Astrocyte (in vitro differentiated cells and primary cell): ENCODE data around the gene KRT74. TPM values are rescaled to one million over a fixed set of nuclear protein-coding genes. Genes with fewer than 3 reads are reported as not detected.

ENCODE experiments used
- DNase-seq: peaks from one replicate; pipeline ENCODE4 v3.0.0-alpha.2; 2010; ENCODE audit warnings: low read depth
- FAIRE-seq: peaks from 2 replicates; lab custom pipeline; 2011; peaks lifted over from hg19 to GRCh38; lab: Jason Lieb, UNC
- H2AFZ ChIP-seq: 2 replicates; pipeline ENCODE4 v1.6.0; 2012; ENCODE audit warnings: low read depth, low read length, inconsistent platforms
- H3K27ac ChIP-seq: 2 replicates; pipeline ENCODE4 v1.5.1; 2011; ENCODE audit warnings: low read depth, low read length, inconsistent platforms
- H3K27me3 ChIP-seq: 2 replicates; pipeline ENCODE4 v1.6.0; 2011; ENCODE audit warnings: low read length, inconsistent platforms; ENCODE audit not compliant: insufficient read depth
- H3K36me3 ChIP-seq: 2 replicates; pipeline ENCODE4 v1.5.1; 2011; ENCODE audit warnings: low read length, inconsistent platforms; ENCODE audit not compliant: insufficient read depth
- H3K4me1 ChIP-seq: 2 replicates; pipeline ENCODE4 v1.5.1; 2011; ENCODE audit warnings: low read length, inconsistent platforms; ENCODE audit not compliant: insufficient read depth
- H3K4me2 ChIP-seq: 2 replicates; pipeline ENCODE4 v1.6.0; 2012; ENCODE audit warnings: low read length, inconsistent platforms
- H3K4me3 ChIP-seq: 2 replicates; pipeline ENCODE4 v1.5.1; 2011; ENCODE audit warnings: low read depth, mild to moderate bottlenecking, low read length, inconsistent platforms; ENCODE audit not compliant: insufficient read depth
- H3K79me2 ChIP-seq: 2 replicates; pipeline ENCODE4 v1.6.0; 2012; ENCODE audit warnings: mild to moderate bottlenecking, low read length, inconsistent platforms; ENCODE audit not compliant: insufficient read depth
- H3K9ac ChIP-seq: 2 replicates; pipeline ENCODE4 v1.6.0; 2012; ENCODE audit warnings: mild to moderate bottlenecking, low read length, inconsistent platforms
- H3K9me3 ChIP-seq: 2 replicates; pipeline ENCODE4 v1.5.1; 2012; ENCODE audit warnings: low read depth, mild to moderate bottlenecking, low read length, inconsistent platforms; ENCODE audit not compliant: insufficient read depth
- H4K20me1 ChIP-seq: 2 replicates; pipeline ENCODE4 v1.6.0; 2012; ENCODE audit warnings: low read length, inconsistent platforms; ENCODE audit not compliant: insufficient read depth
- H3K27ac Mint-ChIP-seq: one replicate; pipeline ENCODE4 v1.8.0; 2021; ENCODE audit warnings: mild to moderate bottlenecking, mixed read lengths; ENCODE audit not compliant: unreplicated experiment
- H3K27me3 Mint-ChIP-seq: one replicate; pipeline ENCODE4 v1.8.0; 2021; ENCODE audit warnings: low read depth, mixed read lengths; ENCODE audit not compliant: unreplicated experiment
- H3K36me3 Mint-ChIP-seq: one replicate; pipeline ENCODE4 v1.8.0; 2021; ENCODE audit warnings: low read depth, mixed read lengths; ENCODE audit not compliant: unreplicated experiment
- H3K4me1 Mint-ChIP-seq: one replicate; pipeline ENCODE4 v1.8.0; 2021; ENCODE audit warnings: low read depth, mixed read lengths; ENCODE audit not compliant: unreplicated experiment
- H3K4me3 Mint-ChIP-seq: one replicate; pipeline ENCODE4 v1.8.0; 2021; ENCODE audit warnings: mild to moderate bottlenecking, moderate library complexity, mixed read lengths; ENCODE audit not compliant: unreplicated experiment
- H3K9me3 Mint-ChIP-seq: one replicate; pipeline ENCODE4 v1.8.0; 2021; ENCODE audit warnings: mild to moderate bottlenecking, mixed read lengths; ENCODE audit not compliant: unreplicated experiment
- EZH2 ChIP-seq: IDR thresholded peaks from 2 replicates; pipeline ENCODE4 v1.6.1; 2012; ENCODE audit warnings: mild to moderate bottlenecking, low read length, inconsistent platforms; ENCODE audit not compliant: insufficient read depth
- total RNA-seq: library from RNA; stranded (reverse); gene quantifications from 2 replicates; pipeline ENCODE4 v1.2.1, GENCODE V29; 2021
- TF ChIP-seq, protein P1 (sequence below): IDR thresholded peaks from 2 replicates; pipeline ENCODE4 v1.5.1; 2011; ENCODE audit warnings: low read depth, mild to moderate bottlenecking, inconsistent platforms, low read length, moderate library complexity; ENCODE audit not compliant: insufficient read depth

Gene KRT74
- total RNA-seq, 1 donor from 2014 or later = not detected

DNA sequence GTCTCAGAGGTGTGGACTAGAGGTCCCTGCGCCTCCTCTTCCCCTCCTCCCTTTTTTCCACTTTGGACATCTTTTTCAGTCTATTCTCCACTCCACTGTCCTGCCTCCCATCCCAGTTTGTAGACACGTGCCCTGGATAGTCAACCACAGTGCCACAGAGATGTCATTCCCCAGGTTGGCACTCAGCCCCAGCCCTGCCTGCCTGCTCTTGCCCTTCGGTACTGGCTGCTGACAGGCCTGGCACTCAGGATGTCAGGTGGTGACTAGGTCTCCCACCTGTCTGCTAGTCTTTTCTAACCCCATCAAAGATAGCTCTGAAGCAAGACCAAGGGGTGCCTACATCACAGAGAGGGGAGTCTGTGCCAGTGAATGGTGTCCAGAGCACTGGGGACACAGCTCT is 36.5 kb downstream of the KRT74 start:
- no peak overlapping the region for H3K4me3 ChIP-seq
- no peak overlapping the region for H3K9ac ChIP-seq
- Mint-ChIP-seq H3K9me3 (peaks cover 3% of the 10 kb centered on the region), H3K27ac (no peak overlapping the region), H3K4me1 (peaks cover 14% of the 10 kb centered on the region), H3K27me3 (peaks cover 14% of the 10 kb centered on the region), H3K36me3 (no peaks in the 10 kb centered on the region), H3K4me3 (no peak overlapping the region)
- FAIRE-seq (no peak), DNase-seq (no peak)
- H3K79me2 ChIP-seq = no peaks in the 10 kb centered on the region
- no peak overlapping the region for H3K27ac ChIP-seq
- H3K27me3 ChIP-seq = no peaks in the 10 kb centered on the region
- H3K36me3 ChIP-seq = no peaks in the 10 kb centered on the region
- H3K4me2 ChIP-seq = no peak overlapping the region
- TF ChIP-seq, protein P1, sequence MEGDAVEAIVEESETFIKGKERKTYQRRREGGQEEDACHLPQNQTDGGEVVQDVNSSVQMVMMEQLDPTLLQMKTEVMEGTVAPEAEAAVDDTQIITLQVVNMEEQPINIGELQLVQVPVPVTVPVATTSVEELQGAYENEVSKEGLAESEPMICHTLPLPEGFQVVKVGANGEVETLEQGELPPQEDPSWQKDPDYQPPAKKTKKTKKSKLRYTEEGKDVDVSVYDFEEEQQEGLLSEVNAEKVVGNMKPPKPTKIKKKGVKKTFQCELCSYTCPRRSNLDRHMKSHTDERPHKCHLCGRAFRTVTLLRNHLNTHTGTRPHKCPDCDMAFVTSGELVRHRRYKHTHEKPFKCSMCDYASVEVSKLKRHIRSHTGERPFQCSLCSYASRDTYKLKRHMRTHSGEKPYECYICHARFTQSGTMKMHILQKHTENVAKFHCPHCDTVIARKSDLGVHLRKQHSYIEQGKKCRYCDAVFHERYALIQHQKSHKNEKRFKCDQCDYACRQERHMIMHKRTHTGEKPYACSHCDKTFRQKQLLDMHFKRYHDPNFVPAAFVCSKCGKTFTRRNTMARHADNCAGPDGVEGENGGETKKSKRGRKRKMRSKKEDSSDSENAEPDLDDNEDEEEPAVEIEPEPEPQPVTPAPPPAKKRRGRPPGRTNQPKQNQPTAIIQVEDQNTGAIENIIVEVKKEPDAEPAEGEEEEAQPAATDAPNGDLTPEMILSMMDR = no peak
- TF ChIP-seq EZH2 = no peak
- no peak overlapping the region for H2AFZ ChIP-seq
- no peaks in the 10 kb centered on the region for H3K4me1 ChIP-seq
- no peaks in the 10 kb centered on the region for H4K20me1 ChIP-seq
- H3K9me3 ChIP-seq = no peaks in the 10 kb centered on the region

DNA sequence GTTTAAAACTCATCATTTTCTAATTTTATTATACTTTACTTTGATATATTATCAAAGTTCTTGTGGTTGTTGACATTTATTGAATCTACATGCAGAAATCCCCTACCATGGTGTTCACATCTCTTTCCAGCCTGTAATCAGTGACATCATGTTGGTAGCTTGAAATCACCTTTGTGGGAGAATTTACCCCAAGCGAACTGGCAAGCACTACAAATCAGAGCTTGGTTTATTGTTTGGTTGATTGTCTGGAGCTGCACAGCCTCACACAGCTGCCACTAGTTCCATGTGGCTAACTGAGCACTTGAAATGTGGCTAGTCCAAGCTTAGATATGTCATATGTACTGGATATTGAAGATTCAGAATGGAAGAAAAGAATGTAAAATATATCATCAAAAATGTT is 38.1 kb downstream of the KRT74 start:
- peaks cover 14% of the 10 kb centered on the region for H3K4me1 Mint-ChIP-seq
- Histone ChIP-seq H3K9ac (no peak overlapping the region), H3K4me2 (no peak overlapping the region), H3K36me3 (no peaks in the 10 kb centered on the region), H2AFZ (no peak overlapping the region), H3K9me3 (no peaks in the 10 kb centered on the region), H3K27me3 (no peaks in the 10 kb centered on the region), H4K20me1 (no peaks in the 10 kb centered on the region), H3K4me3 (no peak overlapping the region), H3K27ac (no peak overlapping the region), H3K79me2 (no peaks in the 10 kb centered on the region), H3K4me1 (no peaks in the 10 kb centered on the region)
- FAIRE-seq (no peak), DNase-seq (no peak)
- no peaks in the 10 kb centered on the region for H3K36me3 Mint-ChIP-seq
- no peak overlapping the region for H3K4me3 Mint-ChIP-seq
- H3K27ac Mint-ChIP-seq = no peak overlapping the region
- peaks cover 5% of the 10 kb centered on the region for H3K9me3 Mint-ChIP-seq
- no peak for TF ChIP-seq EZH2
- TF ChIP-seq, protein P1 = no peak
- H3K27me3 Mint-ChIP-seq = peaks cover 24% of the 10 kb centered on the region

DNA sequence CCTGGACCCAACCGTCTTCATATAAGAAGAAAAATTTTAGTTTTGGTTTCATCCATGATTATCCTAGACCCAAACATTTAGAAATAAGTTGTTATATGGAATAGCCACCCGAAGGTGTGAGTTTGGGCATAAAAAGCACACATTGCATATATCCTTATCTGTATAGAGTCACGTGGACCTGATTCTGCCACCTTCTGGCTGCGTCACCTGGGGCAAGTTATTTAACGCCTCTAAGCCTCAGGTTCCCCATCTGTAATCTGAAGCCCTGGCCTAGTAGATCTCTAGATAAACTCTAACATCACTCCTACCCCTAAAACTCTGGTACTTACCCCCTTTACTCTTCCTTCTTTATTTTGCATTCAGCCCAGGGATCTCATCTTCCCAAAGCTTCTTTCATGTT is 39.2 kb downstream of the KRT74 start:
- H3K27ac Mint-ChIP-seq = no peak overlapping the region
- Histone ChIP-seq H3K4me3 (no peak overlapping the region), H3K36me3 (no peaks in the 10 kb centered on the region), H2AFZ (no peak overlapping the region), H3K27me3 (no peaks in the 10 kb centered on the region), H3K4me2 (no peak overlapping the region), H3K4me1 (no peaks in the 10 kb centered on the region), H3K79me2 (no peaks in the 10 kb centered on the region), H3K27ac (no peak overlapping the region), H3K9me3 (no peaks in the 10 kb centered on the region), H4K20me1 (no peaks in the 10 kb centered on the region), H3K9ac (no peak overlapping the region)
- TF ChIP-seq, protein P1 = no peak
- TF ChIP-seq EZH2 = no peak
- H3K9me3 Mint-ChIP-seq = peaks cover 7% of the 10 kb centered on the region
- peaks cover 13% of the 10 kb centered on the region for H3K4me1 Mint-ChIP-seq
- FAIRE-seq (no peak), DNase-seq (no peak)
- H3K36me3 Mint-ChIP-seq = peaks cover 3% of the 10 kb centered on the region
- H3K4me3 Mint-ChIP-seq = no peak overlapping the region
- H3K27me3 Mint-ChIP-seq = peaks cover 33% of the 10 kb centered on the region
